Measurements from ENCODE around the gene LATS2.

GRCh38 chr13:21079761-21080592, 18.6 kb upstream of the LATS2 start:
- TF ChIP-seq CTCF (IDR thresholded peaks at IDR 0.05) (no peak), POLR2A (IDR thresholded peaks at IDR 0.05) (no peak)

Data from Peyer's patch (tissue), 4 donors.